ENCODE results near the gene KCNMA1.

Gene KCNMA1

GRCh38 chr10:76959111-76959510 is 678.5 kb downstream of the KCNMA1 start:
- no peak for DNase-seq
- H3K27me3 ChIP-seq (replicated peaks; ENCODE audit: control insufficient read depth, insufficient read depth, low read length, poor library complexity, severe bottlenecking): no peaks in the 10 kb centered on the region
- no peak overlapping the region for H3K27ac ChIP-seq (ENCODE audit: insufficient read depth, low read length, poor library complexity, severe bottlenecking)
- no peak overlapping the region for H3K4me3 ChIP-seq (ENCODE audit: insufficient read depth, low read depth, low read length, poor library complexity, severe bottlenecking)
- H3K4me1 ChIP-seq (ENCODE audit: control insufficient read depth, insufficient read depth, low read length, poor library complexity, severe bottlenecking): no peaks in the 10 kb centered on the region
- H3K36me3 ChIP-seq (ENCODE audit: control insufficient read depth, insufficient read depth, low read length): no peaks in the 10 kb centered on the region
- no peaks in the 10 kb centered on the region for H3K9me3 ChIP-seq (ENCODE audit: control insufficient read depth, low read length)

DNA sequence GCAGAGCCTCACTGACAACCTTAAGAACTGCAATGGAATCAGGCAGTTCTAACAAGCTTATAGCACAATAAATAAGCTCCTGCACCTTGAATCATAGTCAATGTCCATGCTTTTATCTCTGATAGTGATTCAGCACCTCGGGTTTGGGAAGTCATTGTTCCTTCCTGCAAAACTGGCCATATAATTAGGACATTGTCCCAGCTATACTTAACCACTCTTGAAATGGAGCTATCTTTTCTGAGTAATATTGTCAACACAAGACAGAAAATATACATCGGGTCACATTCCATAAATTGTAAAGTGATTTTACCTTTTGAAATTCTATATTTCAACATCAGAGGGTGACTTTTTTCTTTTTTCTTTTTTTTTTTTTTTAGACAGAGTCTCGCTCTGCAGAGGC is 682.8 kb downstream of the KCNMA1 start:
- H3K27ac ChIP-seq (ENCODE audit: insufficient read depth, low read length, poor library complexity, severe bottlenecking): no peak overlapping the region
- H3K36me3 ChIP-seq (ENCODE audit: control insufficient read depth, insufficient read depth, low read length): no peaks in the 10 kb centered on the region
- DNase-seq: no peak

DNA sequence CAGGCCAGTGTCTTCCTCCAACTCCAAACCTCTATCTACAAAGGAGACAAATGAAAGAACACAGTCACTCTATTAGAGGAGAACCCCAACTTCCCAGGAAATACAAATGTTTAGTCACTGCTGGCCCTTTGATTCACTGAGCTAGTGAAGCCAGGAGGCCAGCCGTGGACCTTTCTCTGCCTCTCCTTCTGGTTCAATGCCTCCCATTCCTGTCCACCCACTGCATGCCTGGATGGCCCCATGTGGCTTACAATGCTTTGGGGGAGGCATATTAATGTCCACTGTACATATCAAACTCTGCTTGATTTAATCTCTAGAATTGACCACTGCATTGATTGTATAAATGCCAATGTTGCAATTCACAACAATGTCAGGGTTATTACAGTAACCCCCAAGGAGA is 687.3 kb downstream of the KCNMA1 start:
- Histone ChIP-seq H3K4me3 (ENCODE audit: insufficient read depth, low read depth, low read length, poor library complexity, severe bottlenecking) (no peak overlapping the region), H3K9me3 (ENCODE audit: control insufficient read depth, low read length) (no peaks in the 10 kb centered on the region), H3K36me3 (ENCODE audit: control insufficient read depth, insufficient read depth, low read length) (no peaks in the 10 kb centered on the region), H3K27me3 (replicated peaks; ENCODE audit: control insufficient read depth, insufficient read depth, low read length, poor library complexity, severe bottlenecking) (no peaks in the 10 kb centered on the region), H3K27ac (ENCODE audit: insufficient read depth, low read length, poor library complexity, severe bottlenecking) (no peak overlapping the region), H3K4me1 (ENCODE audit: control insufficient read depth, insufficient read depth, low read length, poor library complexity, severe bottlenecking) (no peaks in the 10 kb centered on the region)
- no peak for DNase-seq

More for the DNA sequence above, 682.8 kb downstream of the KCNMA1 start:
- no peaks in the 10 kb centered on the region for H3K9me3 ChIP-seq (ENCODE audit: control insufficient read depth, low read length)
- no peaks in the 10 kb centered on the region for H3K4me1 ChIP-seq (ENCODE audit: control insufficient read depth, insufficient read depth, low read length, poor library complexity, severe bottlenecking)
- no peak overlapping the region for H3K4me3 ChIP-seq (ENCODE audit: insufficient read depth, low read depth, low read length, poor library complexity, severe bottlenecking)
- no peaks in the 10 kb centered on the region for H3K27me3 ChIP-seq (replicated peaks; ENCODE audit: control insufficient read depth, insufficient read depth, low read length, poor library complexity, severe bottlenecking)

DNA sequence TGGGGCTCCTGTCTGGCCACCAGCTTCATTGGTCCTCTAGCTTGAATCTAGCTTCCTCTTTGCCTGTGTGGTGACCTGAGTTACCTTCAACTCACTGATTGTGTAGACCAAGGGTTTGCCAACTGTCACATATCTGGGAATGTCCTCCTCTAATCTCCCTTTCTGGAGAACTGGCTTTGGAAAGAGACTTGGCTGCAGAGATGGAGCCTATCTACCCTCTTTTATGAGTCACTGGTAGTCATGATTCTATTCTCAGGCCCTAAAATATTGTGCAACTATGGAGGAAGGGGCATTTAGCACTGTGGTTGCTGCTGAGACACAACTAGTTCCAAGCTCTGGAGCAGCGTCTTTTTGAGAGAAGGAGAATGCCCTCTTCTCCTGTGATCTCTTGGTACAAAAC is 691.3 kb downstream of the KCNMA1 start:
- Histone ChIP-seq H3K4me1 (ENCODE audit: control insufficient read depth, insufficient read depth, low read length, poor library complexity, severe bottlenecking) (no peaks in the 10 kb centered on the region), H3K36me3 (ENCODE audit: control insufficient read depth, insufficient read depth, low read length) (no peaks in the 10 kb centered on the region), H3K27me3 (replicated peaks; ENCODE audit: control insufficient read depth, insufficient read depth, low read length, poor library complexity, severe bottlenecking) (no peaks in the 10 kb centered on the region), H3K27ac (ENCODE audit: insufficient read depth, low read length, poor library complexity, severe bottlenecking) (no peak overlapping the region), H3K4me3 (ENCODE audit: insufficient read depth, low read depth, low read length, poor library complexity, severe bottlenecking) (no peak overlapping the region), H3K9me3 (ENCODE audit: control insufficient read depth, low read length) (no peaks in the 10 kb centered on the region)
- no peak for DNase-seq

GRCh38 chr10:76945166-76945565 is 692.4 kb downstream of the KCNMA1 start:
- DNase-seq: no peak
- no peaks in the 10 kb centered on the region for H3K4me1 ChIP-seq (ENCODE audit: control insufficient read depth, insufficient read depth, low read length, poor library complexity, severe bottlenecking)
- no peaks in the 10 kb centered on the region for H3K27me3 ChIP-seq (replicated peaks; ENCODE audit: control insufficient read depth, insufficient read depth, low read length, poor library complexity, severe bottlenecking)
- H3K36me3 ChIP-seq (ENCODE audit: control insufficient read depth, insufficient read depth, low read length): no peaks in the 10 kb centered on the region
- no peak overlapping the region for H3K27ac ChIP-seq (ENCODE audit: insufficient read depth, low read length, poor library complexity, severe bottlenecking)
- H3K9me3 ChIP-seq (ENCODE audit: control insufficient read depth, low read length): no peaks in the 10 kb centered on the region
- H3K4me3 ChIP-seq (ENCODE audit: insufficient read depth, low read depth, low read length, poor library complexity, severe bottlenecking): no peak overlapping the region

GRCh38 chr10:76944640-76945039 is 693.0 kb downstream of the KCNMA1 start:
- DNase-seq: no peak
- Histone ChIP-seq H3K27me3 (replicated peaks; ENCODE audit: control insufficient read depth, insufficient read depth, low read length, poor library complexity, severe bottlenecking) (no peaks in the 10 kb centered on the region), H3K27ac (ENCODE audit: insufficient read depth, low read length, poor library complexity, severe bottlenecking) (no peak overlapping the region), H3K9me3 (ENCODE audit: control insufficient read depth, low read length) (no peaks in the 10 kb centered on the region), H3K4me1 (ENCODE audit: control insufficient read depth, insufficient read depth, low read length, poor library complexity, severe bottlenecking) (no peaks in the 10 kb centered on the region), H3K4me3 (ENCODE audit: insufficient read depth, low read depth, low read length, poor library complexity, severe bottlenecking) (no peak overlapping the region), H3K36me3 (ENCODE audit: control insufficient read depth, insufficient read depth, low read length) (no peaks in the 10 kb centered on the region)

- Histone ChIP-seq H3K9me3 (ENCODE audit: control insufficient read depth, low read length) (no peaks in the 10 kb centered on the region), H3K4me1 (ENCODE audit: control insufficient read depth, insufficient read depth, low read length, poor library complexity, severe bottlenecking) (no peaks in the 10 kb centered on the region), H3K27ac (ENCODE audit: insufficient read depth, low read length, poor library complexity, severe bottlenecking) (no peak overlapping the region), H3K36me3 (ENCODE audit: control insufficient read depth, insufficient read depth, low read length) (no peaks in the 10 kb centered on the region), H3K27me3 (replicated peaks; ENCODE audit: control insufficient read depth, insufficient read depth, low read length, poor library complexity, severe bottlenecking) (no peaks in the 10 kb centered on the region), H3K4me3 (ENCODE audit: insufficient read depth, low read depth, low read length, poor library complexity, severe bottlenecking) (no peak overlapping the region)
- no peak for DNase-seq
These were observed 694.8 kb downstream of the KCNMA1 start for GRCh38 chr10:76942628-76943416.

GRCh38 chr10:76939933-76940468 is 697.6 kb downstream of the KCNMA1 start:
- no peak for DNase-seq
- no peak overlapping the region for H3K4me3 ChIP-seq (ENCODE audit: insufficient read depth, low read depth, low read length, poor library complexity, severe bottlenecking)
- no peak overlapping the region for H3K27ac ChIP-seq (ENCODE audit: insufficient read depth, low read length, poor library complexity, severe bottlenecking)
- no peaks in the 10 kb centered on the region for H3K4me1 ChIP-seq (ENCODE audit: control insufficient read depth, insufficient read depth, low read length, poor library complexity, severe bottlenecking)
- H3K9me3 ChIP-seq (ENCODE audit: control insufficient read depth, low read length): no peaks in the 10 kb centered on the region
- no peaks in the 10 kb centered on the region for H3K36me3 ChIP-seq (ENCODE audit: control insufficient read depth, insufficient read depth, low read length)
- no peaks in the 10 kb centered on the region for H3K27me3 ChIP-seq (replicated peaks; ENCODE audit: control insufficient read depth, insufficient read depth, low read length, poor library complexity, severe bottlenecking)

- Histone ChIP-seq H3K36me3 (ENCODE audit: control insufficient read depth, insufficient read depth, low read length) (no peaks in the 10 kb centered on the region), H3K4me3 (ENCODE audit: insufficient read depth, low read depth, low read length, poor library complexity, severe bottlenecking) (no peak overlapping the region), H3K27me3 (replicated peaks; ENCODE audit: control insufficient read depth, insufficient read depth, low read length, poor library complexity, severe bottlenecking) (no peaks in the 10 kb centered on the region), H3K4me1 (ENCODE audit: control insufficient read depth, insufficient read depth, low read length, poor library complexity, severe bottlenecking) (no peaks in the 10 kb centered on the region), H3K9me3 (ENCODE audit: control insufficient read depth, low read length) (no peaks in the 10 kb centered on the region), H3K27ac (ENCODE audit: insufficient read depth, low read length, poor library complexity, severe bottlenecking) (no peak overlapping the region)
- DNase-seq: no peak
These were observed 700.4 kb downstream of the KCNMA1 start for GRCh38 chr10:76937181-76937600.

- H3K36me3 ChIP-seq (ENCODE audit: control insufficient read depth, insufficient read depth, low read length): no peaks in the 10 kb centered on the region
- H3K4me3 ChIP-seq (ENCODE audit: insufficient read depth, low read depth, low read length, poor library complexity, severe bottlenecking): no peak overlapping the region
- no peaks in the 10 kb centered on the region for H3K9me3 ChIP-seq (ENCODE audit: control insufficient read depth, low read length)
- H3K27ac ChIP-seq (ENCODE audit: insufficient read depth, low read length, poor library complexity, severe bottlenecking): no peak overlapping the region
- H3K27me3 ChIP-seq (replicated peaks; ENCODE audit: control insufficient read depth, insufficient read depth, low read length, poor library complexity, severe bottlenecking): no peaks in the 10 kb centered on the region
- H3K4me1 ChIP-seq (ENCODE audit: control insufficient read depth, insufficient read depth, low read length, poor library complexity, severe bottlenecking): no peaks in the 10 kb centered on the region
- no peak for DNase-seq
These were observed 701.5 kb downstream of the KCNMA1 start for GRCh38 chr10:76935941-76936613.

Measured in effector memory CD4-positive, alpha-beta T cell (primary cell).